8988T (cell line): ENCODE data around the gene FAM110C.
"Not testable (repeated sequence)": the region's sequence is repeated elsewhere in the genome, so short reads cannot be mapped to it uniquely, and the experiment has no call there.

ENCODE experiments used
- DNase-seq: peaks from one replicate; pipeline ENCODE4 v3.0.0; 2011

FAM110C gene

GRCh38 chr2:40465-40864, 5.8 kb downstream of the FAM110C start:
- no peak for DNase-seq

DNA sequence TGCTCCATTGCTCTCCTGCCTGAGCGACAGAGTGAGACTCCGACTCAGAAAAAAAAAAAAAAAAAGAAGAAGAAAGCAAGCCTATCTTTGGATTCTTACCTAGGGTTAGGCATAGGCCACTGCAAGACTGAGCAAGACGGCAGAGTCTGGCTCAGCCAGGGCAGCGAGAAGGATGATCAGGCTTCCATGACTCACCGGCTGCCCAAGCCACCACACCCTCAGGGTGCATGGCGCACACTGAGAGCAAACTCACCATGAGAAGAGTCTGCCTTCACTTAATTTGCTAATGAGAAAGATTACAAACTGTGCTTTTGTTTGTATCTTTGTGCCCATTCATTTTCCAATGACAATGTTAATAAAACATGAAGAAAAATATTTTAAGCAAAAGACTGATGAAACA, 8.2 kb downstream of the FAM110C start:
- no peak for DNase-seq

DNA sequence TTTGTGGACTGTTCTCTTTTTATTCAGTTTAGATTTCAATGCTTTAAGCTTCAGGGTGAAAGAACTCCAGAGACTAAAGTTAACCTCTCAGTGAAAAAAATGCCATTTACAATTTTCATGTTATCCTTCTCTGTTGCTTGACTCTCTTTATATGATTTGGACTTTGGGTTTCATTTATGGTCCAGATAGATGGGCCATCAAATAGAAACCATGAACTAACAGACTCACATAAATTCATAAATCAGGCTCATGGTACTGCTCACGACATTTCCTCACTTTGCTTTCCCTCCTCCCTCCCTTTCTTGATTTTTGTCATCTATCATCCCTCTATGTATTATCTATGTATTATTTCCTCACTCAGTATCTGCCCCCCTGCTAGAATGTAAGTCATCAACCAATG, 10.0 kb downstream of the FAM110C start:
- DNase-seq = no peak

DNA sequence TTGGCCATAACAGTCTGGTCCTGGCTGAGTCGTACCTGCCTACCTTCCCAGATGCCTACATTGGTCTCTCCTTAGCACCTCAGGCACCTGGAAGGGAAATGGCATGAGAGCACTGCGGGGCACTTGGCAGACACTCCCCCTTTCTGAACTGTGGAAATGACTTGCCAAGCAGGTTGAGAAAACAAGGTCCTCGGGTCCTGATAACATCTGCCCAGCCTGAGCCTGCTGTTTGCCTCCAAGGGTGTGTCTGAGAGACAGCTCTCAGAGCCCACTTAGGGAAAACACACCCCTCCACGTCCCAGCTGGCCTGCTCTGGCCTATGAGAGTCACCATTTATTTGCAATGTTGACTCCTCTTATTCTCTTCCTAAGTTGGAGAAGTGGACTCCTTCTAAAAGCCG, 10.5 kb downstream of the FAM110C start:
- DNase-seq = no peak

GRCh38 chr2:33620-34019, 12.7 kb downstream of the FAM110C start:
- peak; percentile 32 for DNase-seq

DNA sequence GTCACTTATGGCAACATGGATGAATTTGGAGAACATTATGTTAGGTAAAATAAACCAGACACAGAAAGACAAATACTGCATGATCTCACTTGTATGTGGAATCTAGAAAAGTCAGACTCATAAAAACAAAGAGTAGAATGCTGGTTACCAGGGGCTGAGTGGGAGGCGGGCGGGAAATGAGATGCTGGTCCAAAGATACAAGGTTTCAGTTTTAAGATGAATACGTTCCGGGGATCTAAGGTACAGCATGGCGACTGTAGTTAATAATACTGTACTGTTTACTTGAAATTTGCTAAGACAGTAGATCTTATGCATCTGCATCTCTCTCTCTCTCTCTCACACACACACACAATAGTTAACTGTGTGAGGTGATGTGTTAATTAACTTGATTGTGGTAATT, 14.2 kb downstream of the FAM110C start:
- DNase-seq = no peak

- no peak for DNase-seq
Observed at GRCh38 chr2:29253-29652, 17.1 kb downstream of the FAM110C start.

- no peak for DNase-seq
Observed at GRCh38 chr2:28406-28975, 17.8 kb downstream of the FAM110C start.

- DNase-seq = no peak
Observed at GRCh38 chr2:26891-27290, 19.4 kb downstream of the FAM110C start.

DNA sequence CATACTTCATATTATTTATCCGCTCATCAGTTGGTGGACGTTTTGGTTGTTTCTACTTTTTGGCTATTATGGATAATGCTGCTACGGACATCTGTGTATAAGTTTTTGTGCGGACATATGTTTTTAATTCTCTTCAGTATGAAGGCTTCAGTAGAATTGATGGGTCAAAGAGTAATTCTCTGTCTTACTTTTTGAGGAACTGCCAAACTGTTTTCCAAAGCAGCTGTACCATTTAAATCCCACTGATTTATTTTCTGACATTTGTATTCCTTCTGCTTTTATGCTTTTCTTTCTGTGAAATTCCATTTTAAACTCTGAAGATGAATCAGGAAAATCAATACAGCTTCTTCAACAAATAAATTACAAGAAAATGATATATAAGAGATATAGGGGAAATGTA, 20.8 kb downstream of the FAM110C start:
- no peak for DNase-seq

GRCh38 chr2:24591-24990, 21.7 kb downstream of the FAM110C start:
- not testable (repeated sequence) for DNase-seq

DNA sequence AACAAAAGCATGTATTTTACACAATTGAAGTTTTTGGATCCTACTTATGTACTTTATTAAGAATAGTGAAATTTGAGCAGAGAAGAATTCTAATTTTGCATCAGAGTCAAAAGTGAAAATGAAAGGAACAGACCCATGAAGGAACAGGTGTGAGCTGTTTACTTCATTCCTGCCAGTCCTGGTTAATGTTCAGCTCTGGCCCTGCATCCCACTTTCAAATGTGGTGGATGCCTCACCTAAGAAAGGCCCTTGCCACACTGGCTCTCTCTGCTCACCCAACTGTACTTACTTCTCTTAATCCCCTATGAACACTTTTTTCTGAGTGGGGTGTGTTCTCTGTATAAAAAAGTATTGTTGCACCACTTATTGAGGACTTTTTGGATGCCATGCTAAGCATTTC, 22.2 kb downstream of the FAM110C start:
- no peak for DNase-seq

DNA sequence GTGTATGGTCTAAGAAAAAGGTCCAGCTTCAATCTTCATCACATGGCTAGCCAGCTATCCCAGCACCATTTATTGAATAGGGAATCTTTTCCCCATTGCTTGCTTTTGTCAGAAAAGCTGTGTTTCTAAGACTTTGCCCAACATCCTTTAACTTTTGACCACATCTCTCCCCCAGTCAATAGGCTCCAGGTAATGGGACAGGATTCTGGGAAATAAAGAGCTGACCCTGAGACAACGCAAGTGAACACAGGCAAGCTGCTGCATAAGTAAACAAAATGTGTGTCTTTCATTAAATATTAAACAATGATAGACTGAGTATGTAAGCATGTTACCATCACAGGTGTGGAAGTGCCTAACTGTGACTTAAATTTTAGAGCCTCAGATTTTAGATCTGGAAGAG, 23.0 kb downstream of the FAM110C start:
- DNase-seq = no peak

- not testable (repeated sequence) for DNase-seq
Observed at GRCh38 chr2:22244-22643, 24.1 kb downstream of the FAM110C start.

DNA sequence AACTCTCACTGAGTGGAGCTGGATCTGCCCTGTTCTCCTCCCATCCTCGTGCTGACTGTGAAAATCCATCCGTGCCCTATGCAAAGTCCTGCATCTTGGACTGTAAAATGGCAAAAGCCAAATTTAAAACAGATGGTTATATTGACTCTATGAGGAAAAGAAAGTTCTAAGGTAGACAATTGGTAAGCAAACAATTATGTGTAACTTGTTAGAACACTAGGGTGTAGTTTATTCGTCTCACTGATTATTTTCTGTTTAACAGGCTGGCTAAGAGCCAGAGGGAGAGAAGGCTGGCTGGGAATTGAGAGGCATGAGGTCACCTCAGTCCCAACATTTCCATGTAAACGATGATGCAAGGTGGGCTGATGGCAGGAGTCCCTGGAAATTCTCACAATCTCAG, 26.0 kb downstream of the FAM110C start:
- DNase-seq = not testable (repeated sequence)

DNA sequence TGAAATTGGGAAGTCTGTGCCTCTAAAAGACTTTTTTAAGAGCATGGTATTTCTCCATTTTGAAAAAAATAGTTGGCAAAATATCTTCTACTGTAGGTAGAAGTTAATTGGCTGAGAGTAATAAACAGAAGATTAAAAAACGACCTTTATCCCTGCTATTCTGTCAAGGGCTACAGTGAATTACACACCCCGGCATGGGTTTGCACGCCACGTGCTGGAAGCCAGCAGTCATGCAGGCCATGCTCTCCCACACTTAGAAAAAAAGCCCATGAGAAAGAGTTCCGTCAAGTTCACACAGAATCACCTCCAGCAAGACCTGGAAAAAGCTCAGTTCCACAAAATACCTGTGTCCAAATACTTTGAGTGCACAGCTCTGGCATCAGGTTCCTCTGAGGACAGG, 26.8 kb downstream of the FAM110C start:
- DNase-seq = no peak

DNA sequence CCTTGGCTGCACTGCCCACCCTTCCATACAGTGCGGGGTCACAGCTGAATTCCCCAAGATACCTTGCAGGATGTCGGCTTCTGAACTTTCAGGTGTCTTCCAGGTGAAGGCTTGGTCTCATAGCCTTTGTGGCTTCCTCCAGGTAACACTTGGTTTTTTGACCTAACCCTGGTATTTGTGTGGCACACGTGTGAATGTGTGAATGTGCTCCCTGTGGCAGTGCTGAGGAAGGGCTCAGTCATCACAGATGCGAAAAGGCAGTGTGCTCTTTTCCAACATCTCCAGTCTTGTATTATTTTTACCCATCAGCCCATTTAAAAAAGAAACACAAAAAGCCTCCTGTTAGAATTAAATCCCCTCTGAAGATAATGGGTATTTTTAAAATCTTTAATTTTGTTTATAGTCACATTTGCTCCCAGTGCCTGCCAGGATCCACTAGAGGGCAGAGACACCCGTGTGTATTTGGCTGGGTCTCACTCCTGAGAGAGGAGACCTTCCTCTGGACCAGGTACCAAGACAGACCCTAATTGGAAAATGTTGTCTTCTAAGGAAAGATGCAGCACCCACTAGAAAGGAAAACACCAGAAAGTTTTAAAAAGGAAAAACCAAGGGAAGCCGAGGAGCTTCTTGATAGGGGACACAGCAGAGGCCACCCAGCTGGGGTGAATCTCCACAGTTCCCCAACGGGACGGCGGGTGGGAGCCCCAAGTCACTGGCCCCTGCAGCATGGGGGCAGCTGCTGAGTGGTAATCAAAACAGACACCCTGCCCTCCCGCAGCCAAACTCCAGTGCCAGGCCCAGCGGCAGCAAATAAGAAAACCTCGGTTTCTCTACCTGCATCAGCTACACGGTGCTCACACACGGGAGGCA, 27.7 kb downstream of the FAM110C start:
- no peak for DNase-seq

DNA sequence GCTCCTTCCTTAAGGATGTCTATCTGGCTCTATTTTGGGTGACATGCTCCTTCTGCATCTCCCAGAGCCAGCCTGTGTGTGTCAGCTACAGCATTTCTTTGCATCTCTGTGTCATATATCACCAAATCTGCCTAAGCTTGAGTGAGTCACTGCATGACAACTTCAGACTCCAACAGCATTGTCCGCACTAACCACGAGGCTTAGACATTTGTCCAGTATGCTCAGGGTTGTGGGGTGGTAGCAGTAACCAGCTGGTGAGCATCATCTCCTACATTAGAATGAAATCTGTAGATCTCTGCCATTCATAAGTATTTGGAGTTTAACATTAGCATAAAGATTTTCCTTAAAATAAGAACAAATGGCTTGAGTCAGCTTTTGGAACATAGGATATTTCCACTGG, 30.4 kb downstream of the FAM110C start:
- not testable (repeated sequence) for DNase-seq

GRCh38 chr2:11248-11941, 34.9 kb downstream of the FAM110C start:
- DNase-seq = no peak

DNA sequence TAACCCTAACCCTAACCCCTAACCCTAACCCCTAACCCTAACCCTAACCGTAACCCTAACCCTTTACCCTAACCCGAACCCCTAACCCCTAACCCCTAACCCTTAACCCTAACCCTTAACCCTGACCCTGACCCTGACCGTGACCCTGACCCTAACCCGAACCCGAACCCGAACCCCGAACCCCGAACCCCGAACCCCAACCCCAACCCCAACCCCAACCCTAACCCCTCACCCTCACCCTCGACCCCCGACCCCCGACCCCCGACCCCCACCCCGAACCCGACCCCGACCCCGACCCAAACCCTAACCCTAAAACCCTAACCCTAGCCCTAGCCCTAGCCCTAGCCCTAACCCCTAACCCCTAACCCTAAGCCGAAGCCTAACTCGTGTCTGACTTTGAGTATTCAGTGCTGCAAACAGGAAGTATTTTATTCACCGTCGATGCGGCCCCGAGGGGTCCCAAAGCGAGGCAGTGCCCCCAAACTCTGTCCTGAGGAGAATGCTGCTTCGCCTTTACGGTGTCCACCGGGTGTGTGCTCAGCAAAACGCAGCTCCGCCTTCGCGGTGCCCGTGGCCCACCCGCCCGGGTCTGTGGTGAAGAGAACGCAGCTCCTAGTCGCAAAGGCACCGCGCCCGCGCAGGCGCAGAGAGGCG, 36.0 kb downstream of the FAM110C start:
- no peak for DNase-seq
